B cell (primary cell): Measurements from ENCODE around the gene TYRP1. TPM values are rescaled to one million over a fixed set of nuclear protein-coding genes. Genes with fewer than 3 reads are reported as not detected.

ENCODE experiments used
- ATAC-seq: fragments of 200-7000 bp; cut with Tn5 transposase; one replicate; pipeline ENCODE4 v1.10.0; 2021; ENCODE audit warnings: low read depth, mild to moderate bottlenecking, moderate number of reproducible peaks, moderate library complexity
- CTCF ChIA-PET: fragments of 350-600 bp; sonication (Branson Sonifier 250); formaldehyde crosslinking; loops from one replicate; lab custom pipeline; 2021; ENCODE audit warnings: antibody characterized with exemption, inconsistent platforms; lab: Charles Lee
- POLR2A ChIA-PET: fragments of 350-600 bp; sonication (Branson Sonifier 250); formaldehyde crosslinking; loops from one replicate; lab custom pipeline; 2021; ENCODE audit warnings: antibody characterized with exemption; lab: Charles Lee
- DNase-seq: peaks from one replicate; pipeline ENCODE4 v3.0.0; 2013
- H2AFZ ChIP-seq: 2 replicates; pipeline ENCODE4 v1.6.1; 2012; ENCODE audit warnings: mild to moderate bottlenecking, low read depth, low read length; ENCODE audit not compliant: insufficient read depth, poor library complexity, severe bottlenecking
- H3K27ac ChIP-seq, 2 donors: 1 replicate in 1 of 2; 2 replicates in 1 of 2; pipeline ENCODE4 v1.5.1; 2012 to 2013; ENCODE audit warnings: low read length in 2 of 2, mild to moderate bottlenecking in 2 of 2, moderate library complexity in 1 of 2
- H3K27me3 ChIP-seq, 4 experiments: fragments of 200-600 bp in 1 of 4; sonication (generic) in 1 of 4; replicated peaks in 1 of 4; 1 replicate in 2 of 4; 2 replicates in 2 of 4; pipeline versions ENCODE4 v1.6.1 to v1.7.0; 2013 to 2016; ENCODE audit warnings: low read length in 3 of 4, mild to moderate bottlenecking in 2 of 4, mixed read lengths in 1 of 4, moderate library complexity in 1 of 4; ENCODE audit not compliant: insufficient read depth in 4 of 4, control insufficient read depth in 3 of 4; ENCODE audit errors: control extremely low read depth in 1 of 4
- H3K36me3 ChIP-seq, 2 experiments: replicated peaks in 1 of 2; 1 replicate in 1 of 2; 2 replicates in 1 of 2; pipeline versions ENCODE4 v1.6.1 to v1.7.1; 2013; ENCODE audit warnings: low read length in 1 of 2; ENCODE audit not compliant: insufficient read depth in 2 of 2, control insufficient read depth in 1 of 2; ENCODE audit errors: control extremely low read depth in 1 of 2, extremely low read depth in 1 of 2
- H3K4me1 ChIP-seq, 2 donors: fragments of 200-600 bp in 1 of 2; sonication (generic) in 1 of 2; 1 replicate in 1 of 2; 2 replicates in 1 of 2; pipeline versions ENCODE4 v1.5.1 to v1.6.1; 2013 to 2017; ENCODE audit warnings: low read length in 2 of 2; ENCODE audit not compliant: control insufficient read depth in 2 of 2, insufficient read depth in 2 of 2
- H3K4me2 ChIP-seq: replicated peaks from 2 replicates; pipeline ENCODE3; 2012; ENCODE audit warnings: mild to moderate bottlenecking, low read depth, low read length; ENCODE audit not compliant: poor library complexity, severe bottlenecking
- H3K4me3 ChIP-seq, 5 experiments: fragments of 200-600 bp in 1 of 5; sonication (generic) in 1 of 5; 1 replicate in 3 of 5; 2 replicates in 2 of 5; pipeline versions ENCODE4 v1.5.1 to v1.7.0; 2011 to 2016; ENCODE audit warnings: low read length in 4 of 5, mild to moderate bottlenecking in 4 of 5, low read depth in 2 of 5, control low read depth in 1 of 5, moderate library complexity in 1 of 5; ENCODE audit not compliant: insufficient read depth in 1 of 5; ENCODE audit errors: control extremely low read depth in 1 of 5, extremely low read depth in 1 of 5
- H3K79me2 ChIP-seq: fragments of 200-600 bp; sonication (generic); one replicate; pipeline ENCODE4 v1.6.0; 2016; ENCODE audit warnings: low read length; ENCODE audit not compliant: control insufficient read depth, insufficient read depth
- H3K9ac ChIP-seq: fragments of 200-600 bp; sonication (generic); 2 replicates; pipeline ENCODE4 v1.6.1; 2017; ENCODE audit warnings: mild to moderate bottlenecking, low read length, moderate library complexity
- H3K9me3 ChIP-seq, 3 donors: one replicate each; pipeline versions ENCODE4 v1.6.1 to v1.7.1; 2013; ENCODE audit warnings: low read length in 2 of 3; ENCODE audit not compliant: control insufficient read depth in 2 of 3, insufficient read depth in 1 of 3; ENCODE audit errors: control extremely low read depth in 1 of 3
- H4K20me1 ChIP-seq: 2 replicates; pipeline ENCODE4 v1.6.0; 2012; ENCODE audit warnings: mild to moderate bottlenecking, low read length; ENCODE audit not compliant: insufficient read depth, control insufficient read depth, poor library complexity, severe bottlenecking
- H3K27ac Mint-ChIP-seq: one replicate; pipeline ENCODE4 v1.8.0; 2021; ENCODE audit warnings: mixed read lengths
- H3K27me3 Mint-ChIP-seq: one replicate; pipeline ENCODE4 v1.8.0; 2021; ENCODE audit warnings: mixed read lengths
- H3K4me1 Mint-ChIP-seq: one replicate; pipeline ENCODE4 v1.8.0; 2021; ENCODE audit warnings: mixed read lengths
- H3K4me3 Mint-ChIP-seq: one replicate; pipeline ENCODE4 v1.8.0; 2021; ENCODE audit warnings: mixed read lengths
- H3K9me3 Mint-ChIP-seq: one replicate; pipeline ENCODE4 v1.8.0; 2022; ENCODE audit warnings: mixed read lengths; ENCODE audit not compliant: insufficient read depth
- CTCF ChIP-seq: fragments of 200-600 bp; IDR thresholded peaks from one replicate; pipeline ENCODE4 v1.8.0; 2022; ENCODE audit warnings: antibody characterized with exemption, mild to moderate bottlenecking
- EZH2 ChIP-seq: IDR thresholded peaks from 2 replicates; pipeline ENCODE4 v1.6.1; 2012; ENCODE audit warnings: borderline replicate concordance, low read depth, mild to moderate bottlenecking, moderate library complexity, low read length; ENCODE audit not compliant: insufficient read depth, poor library complexity, severe bottlenecking
- WGBS: methylation state at CpG from one replicate; pipeline ENCODE4 v1.1.5; 2013; ENCODE audit warnings: missing lambda C conversion rate; ENCODE audit not compliant: insufficient coverage; 5-methylcytosine and 5-hydroxymethylcytosine counted together
- intact Hi-C: fragments of 100-400 bp; cut with micrococcal nuclease; formaldehyde crosslinking; loops from one replicate; pipeline ENCODE4 v1.10.0; 2022
- polyA plus RNA-seq: library from polyadenylated mRNA; depleted of rRNA; stranded (reverse); fragments of >200 nt; gene quantifications from 2 replicates; pipeline ENCODE4 v1.2.3, GENCODE V29; 2012
- total RNA-seq, 2 donors: library from RNA; stranded (reverse); fragments of 120-200 nt in 1 of 2; gene quantifications; 1 replicate in 1 of 2; 2 replicates in 1 of 2; pipeline versions ENCODE4 v1.2.3 to v1.2.4, GENCODE V29; 2013 to 2022

TYRP1 gene
- total and polyA plus RNA-seq, 2 donors (not counting 1 experiment from before 2014, with no cell fraction given): not detected

DNA sequence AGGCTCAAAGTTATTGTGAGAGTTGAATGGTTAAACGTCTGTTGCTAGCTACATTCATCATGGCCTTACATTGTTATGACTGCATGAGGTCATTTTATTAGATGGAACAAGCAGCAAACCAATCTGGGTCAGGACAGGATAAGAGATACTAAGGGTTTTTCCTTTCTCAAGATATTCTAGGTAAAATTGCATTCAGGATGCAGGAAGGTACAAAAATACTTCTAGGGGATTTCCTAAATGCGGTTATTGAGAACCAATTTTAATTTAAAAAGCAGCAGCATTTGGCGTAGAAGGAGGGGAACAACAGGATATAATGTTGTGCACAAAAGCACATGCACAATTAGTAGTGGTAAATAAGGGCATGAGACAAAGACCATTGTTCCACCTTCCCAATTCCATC, 42.5 kb downstream of the TYRP1 start:
- H3K9ac ChIP-seq: no peak overlapping the region
- no peak overlapping the region for H3K4me3 Mint-ChIP-seq
- H3K36me3 ChIP-seq: no peaks in the 10 kb centered on the region
- no peaks in the 10 kb centered on the region for H4K20me1 ChIP-seq
- DNase-seq (no peak), ATAC-seq (no peak)
- H3K27ac Mint-ChIP-seq: no peak overlapping the region
- H2AFZ ChIP-seq: no peak overlapping the region
- no peaks in the 10 kb centered on the region for H3K4me1 ChIP-seq
- intact Hi-C loops: no loop called here
- H3K4me3 ChIP-seq: no peak overlapping the region
- no peaks in the 10 kb centered on the region for H3K27me3 Mint-ChIP-seq
- no peaks in the 10 kb centered on the region for H3K9me3 ChIP-seq
- no peak for TF ChIP-seq CTCF
- no peak for TF ChIP-seq EZH2
- 0% methylated on average over 1 of the region's 3 CpGs for WGBS
- ChIA-PET CTCF (no interaction called here), POLR2A (no interaction called here)
- no peaks in the 10 kb centered on the region for H3K27me3 ChIP-seq
- H3K9me3 Mint-ChIP-seq: no peaks in the 10 kb centered on the region
- no peaks in the 10 kb centered on the region for H3K79me2 ChIP-seq
- no peak overlapping the region for H3K27ac ChIP-seq
- H3K4me1 Mint-ChIP-seq: no peaks in the 10 kb centered on the region
- no peak overlapping the region for H3K4me2 ChIP-seq

GRCh38 chr9:12737871-12738270, 44.7 kb downstream of the TYRP1 start:
- Histone ChIP-seq H3K4me1 (no peaks in the 10 kb centered on the region), H3K27ac (no peak overlapping the region), H3K4me3 (no peak overlapping the region), H2AFZ (no peak overlapping the region), H3K36me3 (no peaks in the 10 kb centered on the region), H3K9me3 (no peaks in the 10 kb centered on the region), H3K9ac (no peak overlapping the region), H4K20me1 (no peaks in the 10 kb centered on the region), H3K27me3 (no peaks in the 10 kb centered on the region), H3K4me2 (no peak overlapping the region), H3K79me2 (no peaks in the 10 kb centered on the region)
- H3K4me3 Mint-ChIP-seq: no peak overlapping the region
- no peaks in the 10 kb centered on the region for H3K27me3 Mint-ChIP-seq
- CTCF ChIA-PET: no interaction called here
- ATAC-seq (no peak), DNase-seq (no peak)
- no peak for TF ChIP-seq EZH2
- TF ChIP-seq CTCF: no peak
- WGBS: no CpG with 5 or more reads among the region's 1 CpG
- H3K9me3 Mint-ChIP-seq: no peaks in the 10 kb centered on the region
- no peak overlapping the region for H3K27ac Mint-ChIP-seq
- intact Hi-C loops: no loop called here
- POLR2A ChIA-PET: no interaction called here
- no peaks in the 10 kb centered on the region for H3K4me1 Mint-ChIP-seq
